Right lung (tissue), 5 donors: ENCODE results near the gene SYDE2. TPM values are rescaled to one million over a fixed set of nuclear protein-coding genes. Genes with fewer than 3 reads are reported as not detected.

Experiments used
- DNase-seq, 2 donors: peaks; one replicate each; pipeline ENCODE4 v3.0.0-alpha.2; 2013
- polyA plus RNA-seq, 5 donors: library from polyadenylated mRNA; unstranded; fragments of 120-200 nt; gene quantifications; one replicate each; pipeline versions ENCODE4 v1.2.1 to v1.2.3, GENCODE V29; 2013; ENCODE audit warnings: inconsistent platforms in 1 of 5, low replicate concordance in 1 of 5; ENCODE audit not compliant: insufficient read length in 5 of 5, insufficient read depth in 1 of 5

Gene SYDE2
- polyA plus RNA-seq, 5 donors = 6.2 to 15.4 (median 13.6) TPM

GRCh38 chr1:85132078-85132720 is 68.6 kb downstream of the SYDE2 start:
- DNase-seq = no peak

GRCh38 chr1:85128316-85128715 is 72.5 kb downstream of the SYDE2 start:
- no peak for DNase-seq

GRCh38 chr1:85125891-85126290 is 74.9 kb downstream of the SYDE2 start:
- peak; percentile 75 to 81 for DNase-seq

GRCh38 chr1:85124091-85124490 is 76.7 kb downstream of the SYDE2 start:
- DNase-seq = no peak

GRCh38 chr1:85122169-85122568 is 78.6 kb downstream of the SYDE2 start:
- no peak for DNase-seq

- no peak for DNase-seq
These were observed 79.1 kb downstream of the SYDE2 start for GRCh38 chr1:85121744-85122143.

GRCh38 chr1:85118751-85119150 is 82.1 kb downstream of the SYDE2 start:
- DNase-seq = no peak

GRCh38 chr1:85116856-85117255 is 84.0 kb downstream of the SYDE2 start:
- DNase-seq = no peak

GRCh38 chr1:85115933-85116332 is 84.9 kb downstream of the SYDE2 start:
- DNase-seq = no peak

- no peak for DNase-seq
These were observed 89.1 kb downstream of the SYDE2 start for GRCh38 chr1:85111695-85112094.

- peak; percentile 40 to 64 for DNase-seq
These were observed 91.3 kb downstream of the SYDE2 start for GRCh38 chr1:85109475-85109874.

Other genes starting within 250 kb of the SYDE2 start
- gene MCOLN2, start 203.9 kb downstream of the SYDE2 start, polyA plus RNA-seq = 1 to 10 TPM; 2.4 to 5.7 (median 3.7) TPM
- 1 to 10 TPM; 1.4 to 2.0 (median 1.8) TPM for gene MCOLN3, start 152.5 kb downstream of the SYDE2 start, polyA plus RNA-seq
- 10 to 100 TPM; 46.5 to 70.6 (median 53.2) TPM for gene C1orf52, start 58.6 kb upstream of the SYDE2 start, polyA plus RNA-seq
- 10 to 100 TPM; 24.7 to 34.9 (median 28.4) TPM for gene BCL10, start 75.6 kb upstream of the SYDE2 start, polyA plus RNA-seq